ENCODE data around the gene COLQ.

DNA sequence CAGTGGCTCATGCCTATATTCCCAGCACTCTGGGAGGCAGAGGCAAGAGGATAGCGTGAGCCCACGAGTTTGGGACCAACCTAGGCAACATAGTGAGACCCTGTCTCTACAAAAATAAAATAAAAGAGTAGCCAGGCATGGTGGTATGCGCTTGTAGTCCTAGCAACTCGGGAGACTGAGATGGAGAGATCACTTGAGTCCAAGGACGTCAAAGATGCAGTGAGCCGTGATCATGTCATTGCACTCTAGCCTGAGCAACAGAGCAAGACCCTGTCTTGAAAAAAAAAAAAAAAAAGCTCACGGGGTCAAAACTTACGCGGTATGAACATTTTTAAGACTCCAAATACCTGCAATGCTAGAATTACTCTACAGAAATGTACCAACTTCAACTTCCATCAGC is 37.1 kb upstream of the COLQ start:
- no peak for TF ChIP-seq POLR2A (IDR thresholded peaks at IDR 0.05; ENCODE audit: borderline replicate concordance, extremely low read depth, insufficient read depth, insufficient read length)
- TF ChIP-seq, protein P1, sequence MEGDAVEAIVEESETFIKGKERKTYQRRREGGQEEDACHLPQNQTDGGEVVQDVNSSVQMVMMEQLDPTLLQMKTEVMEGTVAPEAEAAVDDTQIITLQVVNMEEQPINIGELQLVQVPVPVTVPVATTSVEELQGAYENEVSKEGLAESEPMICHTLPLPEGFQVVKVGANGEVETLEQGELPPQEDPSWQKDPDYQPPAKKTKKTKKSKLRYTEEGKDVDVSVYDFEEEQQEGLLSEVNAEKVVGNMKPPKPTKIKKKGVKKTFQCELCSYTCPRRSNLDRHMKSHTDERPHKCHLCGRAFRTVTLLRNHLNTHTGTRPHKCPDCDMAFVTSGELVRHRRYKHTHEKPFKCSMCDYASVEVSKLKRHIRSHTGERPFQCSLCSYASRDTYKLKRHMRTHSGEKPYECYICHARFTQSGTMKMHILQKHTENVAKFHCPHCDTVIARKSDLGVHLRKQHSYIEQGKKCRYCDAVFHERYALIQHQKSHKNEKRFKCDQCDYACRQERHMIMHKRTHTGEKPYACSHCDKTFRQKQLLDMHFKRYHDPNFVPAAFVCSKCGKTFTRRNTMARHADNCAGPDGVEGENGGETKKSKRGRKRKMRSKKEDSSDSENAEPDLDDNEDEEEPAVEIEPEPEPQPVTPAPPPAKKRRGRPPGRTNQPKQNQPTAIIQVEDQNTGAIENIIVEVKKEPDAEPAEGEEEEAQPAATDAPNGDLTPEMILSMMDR (IDR thresholded peaks at IDR 0.05 in 2 of 3, conservative IDR thresholded peaks at IDR 0.05 in 1 of 3; ENCODE audit: borderline replicate concordance in 1 of 3, insufficient read depth in 1 of 3, low read depth in 2 of 3, low read length in 2 of 3): no peak
- TF ChIP-seq, protein P2, sequence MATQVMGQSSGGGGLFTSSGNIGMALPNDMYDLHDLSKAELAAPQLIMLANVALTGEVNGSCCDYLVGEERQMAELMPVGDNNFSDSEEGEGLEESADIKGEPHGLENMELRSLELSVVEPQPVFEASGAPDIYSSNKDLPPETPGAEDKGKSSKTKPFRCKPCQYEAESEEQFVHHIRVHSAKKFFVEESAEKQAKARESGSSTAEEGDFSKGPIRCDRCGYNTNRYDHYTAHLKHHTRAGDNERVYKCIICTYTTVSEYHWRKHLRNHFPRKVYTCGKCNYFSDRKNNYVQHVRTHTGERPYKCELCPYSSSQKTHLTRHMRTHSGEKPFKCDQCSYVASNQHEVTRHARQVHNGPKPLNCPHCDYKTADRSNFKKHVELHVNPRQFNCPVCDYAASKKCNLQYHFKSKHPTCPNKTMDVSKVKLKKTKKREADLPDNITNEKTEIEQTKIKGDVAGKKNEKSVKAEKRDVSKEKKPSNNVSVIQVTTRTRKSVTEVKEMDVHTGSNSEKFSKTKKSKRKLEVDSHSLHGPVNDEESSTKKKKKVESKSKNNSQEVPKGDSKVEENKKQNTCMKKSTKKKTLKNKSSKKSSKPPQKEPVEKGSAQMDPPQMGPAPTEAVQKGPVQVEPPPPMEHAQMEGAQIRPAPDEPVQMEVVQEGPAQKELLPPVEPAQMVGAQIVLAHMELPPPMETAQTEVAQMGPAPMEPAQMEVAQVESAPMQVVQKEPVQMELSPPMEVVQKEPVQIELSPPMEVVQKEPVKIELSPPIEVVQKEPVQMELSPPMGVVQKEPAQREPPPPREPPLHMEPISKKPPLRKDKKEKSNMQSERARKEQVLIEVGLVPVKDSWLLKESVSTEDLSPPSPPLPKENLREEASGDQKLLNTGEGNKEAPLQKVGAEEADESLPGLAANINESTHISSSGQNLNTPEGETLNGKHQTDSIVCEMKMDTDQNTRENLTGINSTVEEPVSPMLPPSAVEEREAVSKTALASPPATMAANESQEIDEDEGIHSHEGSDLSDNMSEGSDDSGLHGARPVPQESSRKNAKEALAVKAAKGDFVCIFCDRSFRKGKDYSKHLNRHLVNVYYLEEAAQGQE (IDR thresholded peaks at IDR 0.05; ENCODE audit: low read depth): no peak
- no peak for TF ChIP-seq POLR2AphosphoS5 (IDR thresholded peaks at IDR 0.05; ENCODE audit: low read depth, low read length)
- TF ChIP-seq, protein P3, sequence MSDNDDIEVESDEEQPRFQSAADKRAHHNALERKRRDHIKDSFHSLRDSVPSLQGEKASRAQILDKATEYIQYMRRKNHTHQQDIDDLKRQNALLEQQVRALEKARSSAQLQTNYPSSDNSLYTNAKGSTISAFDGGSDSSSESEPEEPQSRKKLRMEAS (IDR thresholded peaks at IDR 0.05): no peak
- no peak for TF ChIP-seq EGR1 (IDR thresholded peaks at IDR 0.05; ENCODE audit: low read depth)
- TF ChIP-seq EZH2 (IDR thresholded peaks at IDR 0.05): no peak
- no peak for TF ChIP-seq FOSL1 (IDR thresholded peaks at IDR 0.05; ENCODE audit: low read depth)
- TF ChIP-seq SP1 (IDR thresholded peaks at IDR 0.05; ENCODE audit: low read depth): no peak
- no peak for TF ChIP-seq EZH2phosphoT487 (IDR thresholded peaks at IDR 0.05; ENCODE audit: borderline replicate concordance)
- TF ChIP-seq ZFX (IDR thresholded peaks at IDR 0.05): no peak
